ENCODE measurements around the gene RPL7A. TPM values are rescaled to one million over a fixed set of nuclear protein-coding genes. Genes with fewer than 3 reads are reported as not detected.

Gene RPL7A
- total and polyA plus RNA-seq, 2 donors (not counting 3 experiments of a cell fraction or from before 2014, with no cell fraction given) = 2,112 to 2,329 TPM

GRCh38 chr9:133393399-133393798, 45.4 kb downstream of the RPL7A start:
- DNase-seq (ENCODE audit: low read depth, low spot score) (no peak), FAIRE-seq (no peak)
- H3K4me3 ChIP-seq (replicated peaks in 1 of 3; ENCODE audit: insufficient read depth in 1 of 3, low read depth in 1 of 3, low read length in 3 of 3) = no peak overlapping the region
- H3K27ac ChIP-seq (ENCODE audit: insufficient read depth, low read depth, low read length) = no peak overlapping the region
- H3K9ac ChIP-seq (replicated peaks; ENCODE audit: extremely low read depth, insufficient read depth, low read length) = no peak overlapping the region
- H3K9me3 ChIP-seq (replicated peaks; ENCODE audit: control insufficient read depth, insufficient read depth, low read length) = no peaks in the 10 kb centered on the region
- H3K4me1 ChIP-seq (ENCODE audit: control insufficient read depth, extremely low read depth, insufficient read depth, low read length) = no peaks in the 10 kb centered on the region
- H3K9me1 ChIP-seq (replicated peaks; ENCODE audit: control insufficient read depth, extremely low read depth, insufficient read depth, low read length) = no peaks in the 10 kb centered on the region
- no peaks in the 10 kb centered on the region for H4K20me1 ChIP-seq (replicated peaks; ENCODE audit: control insufficient read depth, extremely low read depth, insufficient read depth, low read length)
- H3K36me3 ChIP-seq (ENCODE audit: control insufficient read depth in 2 of 2, extremely low read depth in 1 of 2, insufficient read depth in 2 of 2, low read length in 2 of 2) = no peaks in the 10 kb centered on the region
- BruUV-seq (replicated peaks) = no TSS peak
- CTCF ChIA-PET = no interaction called here
- H3K79me2 ChIP-seq (ENCODE audit: control insufficient read depth, insufficient read depth, low read length) = no peaks in the 10 kb centered on the region
- TF ChIP-seq, protein P1, sequence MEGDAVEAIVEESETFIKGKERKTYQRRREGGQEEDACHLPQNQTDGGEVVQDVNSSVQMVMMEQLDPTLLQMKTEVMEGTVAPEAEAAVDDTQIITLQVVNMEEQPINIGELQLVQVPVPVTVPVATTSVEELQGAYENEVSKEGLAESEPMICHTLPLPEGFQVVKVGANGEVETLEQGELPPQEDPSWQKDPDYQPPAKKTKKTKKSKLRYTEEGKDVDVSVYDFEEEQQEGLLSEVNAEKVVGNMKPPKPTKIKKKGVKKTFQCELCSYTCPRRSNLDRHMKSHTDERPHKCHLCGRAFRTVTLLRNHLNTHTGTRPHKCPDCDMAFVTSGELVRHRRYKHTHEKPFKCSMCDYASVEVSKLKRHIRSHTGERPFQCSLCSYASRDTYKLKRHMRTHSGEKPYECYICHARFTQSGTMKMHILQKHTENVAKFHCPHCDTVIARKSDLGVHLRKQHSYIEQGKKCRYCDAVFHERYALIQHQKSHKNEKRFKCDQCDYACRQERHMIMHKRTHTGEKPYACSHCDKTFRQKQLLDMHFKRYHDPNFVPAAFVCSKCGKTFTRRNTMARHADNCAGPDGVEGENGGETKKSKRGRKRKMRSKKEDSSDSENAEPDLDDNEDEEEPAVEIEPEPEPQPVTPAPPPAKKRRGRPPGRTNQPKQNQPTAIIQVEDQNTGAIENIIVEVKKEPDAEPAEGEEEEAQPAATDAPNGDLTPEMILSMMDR (IDR thresholded peaks at IDR 0.05; ENCODE audit: extremely low read depth in 1 of 2, insufficient read depth in 1 of 2, low read depth in 1 of 2, low read length in 2 of 2) = no peak
- TF ChIP-seq JUN (IDR thresholded peaks at IDR 0.05; ENCODE audit: borderline replicate concordance, insufficient read depth, insufficient read length, low read depth) (no peak), EZH2 (IDR thresholded peaks at IDR 0.05; ENCODE audit: borderline replicate concordance, low read depth, low read length, severe bottlenecking) (no peak), GATA2 (IDR thresholded peaks at IDR 0.05; ENCODE audit: insufficient read depth, insufficient read length, low read depth, low read length) (no peak), MAX (IDR thresholded peaks at IDR 0.05; ENCODE audit: insufficient read depth, insufficient read length) (no peak), FOS (IDR thresholded peaks at IDR 0.05; ENCODE audit: borderline replicate concordance, insufficient read depth, low read length) (no peak), MYC (IDR thresholded peaks at IDR 0.05; ENCODE audit: low read depth, low read length) (no peak), POLR2AphosphoS5 (IDR thresholded peaks at IDR 0.05; ENCODE audit: insufficient read depth, low read depth, low read length) (no peak), POLR2A (IDR thresholded peaks at IDR 0.05; ENCODE audit: low read depth, low read length) (no peak)
- POLR2A ChIA-PET = no interaction called here
- H2AFZ ChIP-seq (ENCODE audit: low read depth, low read length) = no peak overlapping the region
- intact Hi-C loops (cut with micrococcal nuclease) = no loop called here
- dilution Hi-C loops (cut with MboI; ENCODE audit: extremely low pct_ligation_motif_present, low sequenced_read_pairs) = no loop called here
- H3K4me2 ChIP-seq (ENCODE audit: insufficient read depth, low read length) = no peak overlapping the region
- peaks cover 0 to 3% of the 10 kb centered on the region in 2 experiments for H3K27me3 ChIP-seq (ENCODE audit: control insufficient read depth in 2 of 2, insufficient read depth in 2 of 2, low read length in 2 of 2)
